Activated B cell treated with CpG ODN at 0.5 μM for 24 hours (primary cell): Measurements from ENCODE around the gene GALNT14. TPM values are rescaled to one million over a fixed set of nuclear protein-coding genes. Genes with fewer than 3 reads are reported as not detected.
"Not testable (repeated sequence)": the region's sequence is repeated elsewhere in the genome, so short reads cannot be mapped to it uniquely, and the experiment has no call there.

Experiments used
- ATAC-seq: fragments of 200-7000 bp; cut with Tn5 transposase; one replicate; pipeline ENCODE4 v1.10.0; 2021; ENCODE audit warnings: low read depth, mild to moderate bottlenecking, moderate library complexity
- CTCF ChIA-PET: fragments of 350-600 bp; sonication (Branson Sonifier 250); formaldehyde crosslinking; loops from one replicate; lab custom pipeline; 2021; ENCODE audit warnings: antibody characterized with exemption; lab: Charles Lee
- POLR2A ChIA-PET: fragments of 350-600 bp; sonication (Branson Sonifier 250); formaldehyde crosslinking; loops from one replicate; lab custom pipeline; 2021; ENCODE audit warnings: antibody characterized with exemption; lab: Charles Lee
- DNase-seq: peaks from one replicate; pipeline ENCODE4 v3.0.0; 2022
- H3K27ac Mint-ChIP-seq: one replicate; pipeline ENCODE4 v1.8.0; 2020; ENCODE audit warnings: mixed read lengths
- H3K27me3 Mint-ChIP-seq: one replicate; pipeline ENCODE4 v1.8.0; 2021; ENCODE audit warnings: mixed read lengths
- H3K36me3 Mint-ChIP-seq: one replicate; pipeline ENCODE4 v1.8.0; 2021; ENCODE audit warnings: low read depth, mixed read lengths
- H3K4me1 Mint-ChIP-seq: one replicate; pipeline ENCODE4 v1.8.0; 2021; ENCODE audit warnings: mixed read lengths
- H3K4me3 Mint-ChIP-seq: one replicate; pipeline ENCODE4 v1.8.0; 2020; ENCODE audit warnings: mild to moderate bottlenecking, mixed read lengths
- H3K9me3 Mint-ChIP-seq: one replicate; pipeline ENCODE4 v1.8.0; 2020; ENCODE audit warnings: mixed read lengths
- intact Hi-C: fragments of 100-400 bp; cut with micrococcal nuclease; formaldehyde crosslinking; loops from one replicate; pipeline ENCODE4 v1.15.1; 2024
- total RNA-seq: library from RNA; stranded (reverse); gene quantifications from 2 replicates; pipeline ENCODE4 v1.2.3, GENCODE V29; 2022
- TF ChIP-seq, protein P1 (sequence below): fragments of 200-600 bp; IDR thresholded peaks from one replicate; pipeline ENCODE4 v1.8.0; 2022; ENCODE audit warnings: antibody characterized with exemption, mild to moderate bottlenecking

Gene GALNT14
- total RNA-seq, 1 donor from 2014 or later: 6.6 TPM

DNA sequence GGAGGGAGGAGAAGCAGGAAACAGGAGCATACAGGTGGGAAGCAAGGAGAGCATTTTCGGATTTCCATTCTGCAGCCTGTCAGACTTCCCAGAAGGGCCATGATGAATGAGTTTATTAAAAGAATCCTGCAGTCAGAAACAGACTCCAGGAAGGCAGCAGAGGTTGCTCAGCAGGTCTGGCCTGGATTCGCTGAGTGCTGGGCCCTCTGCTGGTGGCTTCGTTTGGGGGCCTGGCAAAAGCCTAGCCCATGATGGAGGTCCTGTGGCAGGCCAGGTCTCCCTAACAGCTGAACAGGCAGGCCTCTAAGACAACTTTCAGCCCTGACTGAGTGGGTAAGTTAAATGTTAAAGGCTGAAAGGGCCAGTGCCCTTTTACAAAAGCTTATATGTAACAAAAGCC, 222.8 kb downstream of the GALNT14 start:
- ATAC-seq (no peak), DNase-seq (no peak)
- H3K27ac Mint-ChIP-seq: no peak overlapping the region
- intact Hi-C loops: no loop called here
- POLR2A ChIA-PET: no interaction called here
- CTCF ChIA-PET: interaction anchor here (1.9 kb wide), 1 partner anchor 418 kb away, joined by 4 read pairs; no protein-coding TSS in a partner anchor
- no peaks in the 10 kb centered on the region for H3K27me3 Mint-ChIP-seq
- no peaks in the 10 kb centered on the region for H3K4me1 Mint-ChIP-seq
- H3K36me3 Mint-ChIP-seq: no peaks in the 10 kb centered on the region
- H3K9me3 Mint-ChIP-seq: no peaks in the 10 kb centered on the region
- no peak overlapping the region for H3K4me3 Mint-ChIP-seq
- TF ChIP-seq, protein P1, sequence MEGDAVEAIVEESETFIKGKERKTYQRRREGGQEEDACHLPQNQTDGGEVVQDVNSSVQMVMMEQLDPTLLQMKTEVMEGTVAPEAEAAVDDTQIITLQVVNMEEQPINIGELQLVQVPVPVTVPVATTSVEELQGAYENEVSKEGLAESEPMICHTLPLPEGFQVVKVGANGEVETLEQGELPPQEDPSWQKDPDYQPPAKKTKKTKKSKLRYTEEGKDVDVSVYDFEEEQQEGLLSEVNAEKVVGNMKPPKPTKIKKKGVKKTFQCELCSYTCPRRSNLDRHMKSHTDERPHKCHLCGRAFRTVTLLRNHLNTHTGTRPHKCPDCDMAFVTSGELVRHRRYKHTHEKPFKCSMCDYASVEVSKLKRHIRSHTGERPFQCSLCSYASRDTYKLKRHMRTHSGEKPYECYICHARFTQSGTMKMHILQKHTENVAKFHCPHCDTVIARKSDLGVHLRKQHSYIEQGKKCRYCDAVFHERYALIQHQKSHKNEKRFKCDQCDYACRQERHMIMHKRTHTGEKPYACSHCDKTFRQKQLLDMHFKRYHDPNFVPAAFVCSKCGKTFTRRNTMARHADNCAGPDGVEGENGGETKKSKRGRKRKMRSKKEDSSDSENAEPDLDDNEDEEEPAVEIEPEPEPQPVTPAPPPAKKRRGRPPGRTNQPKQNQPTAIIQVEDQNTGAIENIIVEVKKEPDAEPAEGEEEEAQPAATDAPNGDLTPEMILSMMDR: no peak

DNA sequence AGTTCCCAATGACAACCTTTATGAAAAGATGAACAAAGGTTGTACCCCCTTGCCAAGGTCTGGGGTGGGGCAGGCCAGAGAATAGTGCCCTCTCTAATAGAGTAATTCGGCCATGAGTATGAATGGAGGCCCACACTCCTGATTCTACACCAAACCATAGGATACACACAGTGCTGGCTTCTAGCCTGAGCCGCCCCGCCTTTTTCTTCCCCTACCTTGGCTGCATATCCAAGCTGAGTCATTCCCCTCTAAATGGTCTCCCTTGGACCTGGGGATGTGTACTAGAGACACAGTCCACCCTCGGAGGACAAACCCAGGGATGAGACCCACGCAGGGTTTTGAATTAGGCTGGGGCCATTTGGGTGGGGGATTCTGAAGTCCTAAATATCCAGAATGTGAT, 223.8 kb downstream of the GALNT14 start:
- Mint-ChIP-seq H3K27ac (no peak overlapping the region), H3K27me3 (no peaks in the 10 kb centered on the region), H3K4me1 (no peaks in the 10 kb centered on the region), H3K9me3 (no peaks in the 10 kb centered on the region), H3K36me3 (peaks cover 2% of the 10 kb centered on the region), H3K4me3 (no peak overlapping the region)
- DNase-seq (no peak), ATAC-seq (no peak)
- ChIA-PET CTCF (no interaction called here), POLR2A (no interaction called here)
- TF ChIP-seq, protein P1: no peak
- intact Hi-C loops: no loop called here

DNA sequence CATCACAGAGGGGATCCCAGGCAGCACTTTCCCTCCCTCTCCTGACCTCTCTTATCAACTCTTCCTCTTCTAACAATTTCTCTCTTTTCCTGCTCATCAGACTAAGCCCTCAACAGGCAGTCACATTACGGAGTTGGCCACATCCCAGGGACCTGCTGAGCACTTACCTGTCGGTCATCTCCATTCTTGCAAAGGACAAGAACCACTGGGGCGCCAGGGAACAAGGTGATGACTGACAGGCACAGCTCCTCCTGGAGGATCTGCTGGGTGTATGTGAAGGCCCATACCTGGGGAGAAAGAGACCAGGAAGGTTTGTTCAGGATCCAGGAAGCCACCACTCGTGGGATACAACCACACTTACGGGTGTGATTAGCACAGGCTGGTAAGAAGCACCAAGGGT, 226.2 kb downstream of the GALNT14 start:
- intact Hi-C loops: no loop called here
- ATAC-seq: no peak
- TF ChIP-seq, protein P1: no peak
- H3K27me3 Mint-ChIP-seq: no peaks in the 10 kb centered on the region
- H3K9me3 Mint-ChIP-seq: no peaks in the 10 kb centered on the region
- no peak overlapping the region for H3K27ac Mint-ChIP-seq
- H3K4me1 Mint-ChIP-seq: no peaks in the 10 kb centered on the region
- CTCF ChIA-PET: no interaction called here
- H3K4me3 Mint-ChIP-seq: no peak overlapping the region
- no peak for DNase-seq
- peaks cover 2% of the 10 kb centered on the region for H3K36me3 Mint-ChIP-seq
- POLR2A ChIA-PET: no interaction called here

DNA sequence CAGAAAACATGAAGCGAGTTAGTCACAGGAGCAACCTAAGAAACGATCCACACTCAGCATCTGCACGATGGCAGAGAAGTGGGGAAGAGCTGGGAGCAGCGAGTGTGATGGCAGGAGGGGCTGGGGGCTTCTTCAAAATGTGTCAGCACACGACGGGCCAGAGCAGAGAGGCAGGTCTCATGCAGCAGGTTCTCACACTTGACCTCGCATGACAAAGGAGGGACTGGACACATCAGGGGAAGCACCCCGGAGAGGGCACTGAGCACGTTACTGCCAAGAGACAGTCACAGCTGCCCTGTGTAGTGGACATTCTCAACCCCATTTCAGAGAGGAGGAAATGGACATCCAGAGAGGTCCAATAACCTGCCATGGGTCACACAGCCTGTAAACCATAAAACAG, 226.9 kb downstream of the GALNT14 start:
- Mint-ChIP-seq H3K36me3 (peaks cover 5% of the 10 kb centered on the region), H3K9me3 (no peaks in the 10 kb centered on the region), H3K27me3 (no peaks in the 10 kb centered on the region), H3K4me1 (no peaks in the 10 kb centered on the region), H3K4me3 (no peak overlapping the region), H3K27ac (no peak overlapping the region)
- CTCF ChIA-PET: no interaction called here
- DNase-seq (no peak), ATAC-seq (no peak)
- intact Hi-C loops: no loop called here
- TF ChIP-seq, protein P1: no peak
- POLR2A ChIA-PET: no interaction called here

DNA sequence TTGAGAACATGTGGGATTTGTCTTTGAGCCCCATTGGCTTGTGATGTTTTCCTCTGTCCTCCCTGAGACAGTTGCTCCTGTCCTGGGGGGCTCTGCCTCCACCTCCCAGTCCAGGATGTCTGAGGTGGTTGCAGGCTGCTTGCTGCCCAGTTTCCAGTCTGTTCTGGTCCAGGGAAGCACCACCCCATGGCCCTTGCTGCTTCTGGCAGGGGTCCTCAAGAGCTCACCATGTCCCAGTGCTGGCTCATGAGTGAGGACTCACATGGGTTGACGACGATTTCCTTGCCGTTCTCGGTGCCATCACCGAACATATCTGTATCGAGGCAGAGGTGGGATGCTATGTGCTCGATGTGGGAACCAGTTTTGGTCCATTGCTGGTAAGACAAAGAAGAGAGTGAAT, 227.6 kb downstream of the GALNT14 start:
- POLR2A ChIA-PET: no interaction called here
- no peaks in the 10 kb centered on the region for H3K27me3 Mint-ChIP-seq
- H3K4me1 Mint-ChIP-seq: no peaks in the 10 kb centered on the region
- H3K27ac Mint-ChIP-seq: no peak overlapping the region
- no peak for ATAC-seq
- TF ChIP-seq, protein P1: no peak
- no peak overlapping the region for H3K4me3 Mint-ChIP-seq
- intact Hi-C loops: no loop called here
- H3K9me3 Mint-ChIP-seq: no peaks in the 10 kb centered on the region
- CTCF ChIA-PET: no interaction called here
- H3K36me3 Mint-ChIP-seq: peaks cover 5% of the 10 kb centered on the region
- DNase-seq: no peak

DNA sequence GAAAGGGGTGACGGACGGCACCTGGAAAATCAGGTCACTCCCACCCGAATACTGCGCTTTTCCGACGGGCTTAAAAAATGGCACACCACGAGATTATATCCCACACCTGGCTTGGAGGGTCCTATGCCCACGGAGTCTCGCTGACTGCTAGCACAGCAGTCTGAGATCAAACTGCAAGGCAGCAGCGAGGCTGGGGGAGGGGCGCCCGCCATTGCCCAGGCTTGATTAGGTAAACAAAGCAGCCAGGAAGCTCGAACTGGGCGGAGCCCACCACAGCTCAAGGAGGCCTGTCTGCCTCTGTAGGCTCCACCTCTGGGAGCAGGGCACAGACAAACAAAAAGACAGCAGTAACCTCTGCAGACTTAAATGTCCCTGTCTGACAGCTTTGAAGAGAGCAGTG, 233.8 kb downstream of the GALNT14 start:
- POLR2A ChIA-PET, CTCF ChIA-PET, H3K36me3 Mint-ChIP-seq, H3K9me3 Mint-ChIP-seq, intact Hi-C loops, H3K4me1 Mint-ChIP-seq, H3K27ac Mint-ChIP-seq, ATAC-seq, DNase-seq, H3K27me3 Mint-ChIP-seq, H3K4me3 Mint-ChIP-seq: not testable (repeated sequence)
